HEK293T (cell line): ENCODE measurements around the gene RASSF5.

Source experiments
- BHLHE40 ChIP-seq: fragments of 450-650 bp; IDR thresholded peaks from 2 replicates; pipeline ENCODE4 v1.6.1; 2016; ENCODE audit warnings: mild to moderate bottlenecking, moderate library complexity, borderline replicate concordance
- CTBP1 ChIP-seq: fragments of 450-650 bp; IDR thresholded peaks from 2 replicates; pipeline ENCODE4 v1.6.1; 2016; ENCODE audit warnings: borderline replicate concordance
- ELF4 ChIP-seq: fragments of 450-650 bp; IDR thresholded peaks from 2 replicates; pipeline ENCODE4 v1.6.1; 2017; ENCODE audit warnings: antibody characterized with exemption
- FOXK2 ChIP-seq: fragments of 450-650 bp; IDR thresholded peaks from 2 replicates; pipeline ENCODE4 v1.6.1; 2016; ENCODE audit warnings: mild to moderate bottlenecking
- FOXM1 ChIP-seq: fragments of 450-650 bp; IDR thresholded peaks from 2 replicates; pipeline ENCODE4 v1.6.1; 2017; ENCODE audit warnings: mild to moderate bottlenecking, borderline replicate concordance
- HDGF ChIP-seq: fragments of 450-650 bp; IDR thresholded peaks from 2 replicates; pipeline ENCODE4 v1.6.1; 2017; ENCODE audit warnings: antibody characterized with exemption, borderline replicate concordance
- LEF1 ChIP-seq: fragments of 450-650 bp; IDR thresholded peaks from 2 replicates; pipeline ENCODE4 v1.6.1; 2017; ENCODE audit warnings: mild to moderate bottlenecking, borderline replicate concordance
- NFRKB ChIP-seq: fragments of 450-650 bp; IDR thresholded peaks from 2 replicates; pipeline ENCODE4 v1.6.1; 2016; ENCODE audit warnings: mild to moderate bottlenecking, moderate library complexity
- PKNOX1 ChIP-seq: fragments of 450-650 bp; IDR thresholded peaks from 2 replicates; pipeline ENCODE4 v1.6.1; 2016
- SP1 ChIP-seq: fragments of 450-650 bp; IDR thresholded peaks from 2 replicates; pipeline ENCODE4 v1.6.1; 2017
- SUZ12 ChIP-seq: fragments of 450-650 bp; IDR thresholded peaks from 2 replicates; pipeline ENCODE4 v1.6.1; 2016; ENCODE audit warnings: mild to moderate bottlenecking
- ZNF384 ChIP-seq: fragments of 450-650 bp; IDR thresholded peaks from 2 replicates; pipeline ENCODE4 v1.6.1; 2016

- TF ChIP-seq LEF1 (no peak), FOXM1 (no peak), SUZ12 (no peak), PKNOX1 (0 out of 2 replicates have a peak, but pooled peaks have one; percentile 6), ZNF384 (no peak), HDGF (no peak), CTBP1 (no peak), ELF4 (no peak), SP1 (no peak), BHLHE40 (no peak), FOXK2 (no peak), NFRKB (no peak)
Observed at GRCh38 chr1:206556047-206556749, 48.9 kb downstream of the RASSF5 start.
